Measurements from ENCODE around the gene GPR25. TPM values are rescaled to one million over a fixed set of nuclear protein-coding genes. Genes with fewer than 3 reads are reported as not detected.

Gene GPR25
- total RNA-seq, 4 donors from 2014 or later = not detected

DNA sequence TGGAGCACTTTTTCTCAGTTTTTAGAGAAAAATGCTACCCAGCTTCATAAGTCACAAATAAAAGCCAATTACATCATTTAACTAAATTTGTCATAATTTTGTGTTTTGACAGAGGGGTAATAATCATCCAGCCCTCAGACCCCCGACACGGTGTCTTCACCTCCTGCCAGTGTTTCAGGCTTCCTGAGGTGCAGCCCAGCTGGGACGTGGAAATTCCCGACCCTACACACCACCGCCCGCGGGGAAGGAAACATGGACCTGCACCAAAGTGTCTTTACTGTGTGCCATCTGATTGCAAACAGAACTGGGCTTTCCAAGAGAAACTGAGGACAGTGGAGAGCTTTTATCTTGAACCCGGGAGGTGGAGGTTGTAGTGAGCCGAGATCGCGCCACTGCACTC, 14.3 kb downstream of the GPR25 start:
- 72% methylated on average over 6 of the region's 11 CpGs for WGBS
- TF ChIP-seq POLR2AphosphoS5 (IDR thresholded peaks at IDR 0.05) (no peak), EP300 (IDR thresholded peaks at IDR 0.05) (no peak), POLR2A (IDR thresholded peaks at IDR 0.05; ENCODE audit: low read depth) (no peak)
- TF ChIP-seq, protein P1, sequence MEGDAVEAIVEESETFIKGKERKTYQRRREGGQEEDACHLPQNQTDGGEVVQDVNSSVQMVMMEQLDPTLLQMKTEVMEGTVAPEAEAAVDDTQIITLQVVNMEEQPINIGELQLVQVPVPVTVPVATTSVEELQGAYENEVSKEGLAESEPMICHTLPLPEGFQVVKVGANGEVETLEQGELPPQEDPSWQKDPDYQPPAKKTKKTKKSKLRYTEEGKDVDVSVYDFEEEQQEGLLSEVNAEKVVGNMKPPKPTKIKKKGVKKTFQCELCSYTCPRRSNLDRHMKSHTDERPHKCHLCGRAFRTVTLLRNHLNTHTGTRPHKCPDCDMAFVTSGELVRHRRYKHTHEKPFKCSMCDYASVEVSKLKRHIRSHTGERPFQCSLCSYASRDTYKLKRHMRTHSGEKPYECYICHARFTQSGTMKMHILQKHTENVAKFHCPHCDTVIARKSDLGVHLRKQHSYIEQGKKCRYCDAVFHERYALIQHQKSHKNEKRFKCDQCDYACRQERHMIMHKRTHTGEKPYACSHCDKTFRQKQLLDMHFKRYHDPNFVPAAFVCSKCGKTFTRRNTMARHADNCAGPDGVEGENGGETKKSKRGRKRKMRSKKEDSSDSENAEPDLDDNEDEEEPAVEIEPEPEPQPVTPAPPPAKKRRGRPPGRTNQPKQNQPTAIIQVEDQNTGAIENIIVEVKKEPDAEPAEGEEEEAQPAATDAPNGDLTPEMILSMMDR (IDR thresholded peaks at IDR 0.05) = no peak
- no peak overlapping the region for H3K27ac ChIP-seq (replicated peaks in 1 of 4)
- intact Hi-C loops (cut with DNase I) = no loop called here
- H3K9me3 ChIP-seq = no peaks in the 10 kb centered on the region
- no peak overlapping the region for H3K4me3 ChIP-seq
- no peaks in the 10 kb centered on the region for H3K36me3 ChIP-seq
- DNase-seq (ENCODE audit: extremely low spot score) = no peak
- peaks cover 4 to 48% (median 15%) of the 10 kb centered on the region in 4 donors for H3K27me3 ChIP-seq
- peaks cover 11 to 16% (median 15%) of the 10 kb centered on the region in 4 donors for H3K4me1 ChIP-seq

DNA sequence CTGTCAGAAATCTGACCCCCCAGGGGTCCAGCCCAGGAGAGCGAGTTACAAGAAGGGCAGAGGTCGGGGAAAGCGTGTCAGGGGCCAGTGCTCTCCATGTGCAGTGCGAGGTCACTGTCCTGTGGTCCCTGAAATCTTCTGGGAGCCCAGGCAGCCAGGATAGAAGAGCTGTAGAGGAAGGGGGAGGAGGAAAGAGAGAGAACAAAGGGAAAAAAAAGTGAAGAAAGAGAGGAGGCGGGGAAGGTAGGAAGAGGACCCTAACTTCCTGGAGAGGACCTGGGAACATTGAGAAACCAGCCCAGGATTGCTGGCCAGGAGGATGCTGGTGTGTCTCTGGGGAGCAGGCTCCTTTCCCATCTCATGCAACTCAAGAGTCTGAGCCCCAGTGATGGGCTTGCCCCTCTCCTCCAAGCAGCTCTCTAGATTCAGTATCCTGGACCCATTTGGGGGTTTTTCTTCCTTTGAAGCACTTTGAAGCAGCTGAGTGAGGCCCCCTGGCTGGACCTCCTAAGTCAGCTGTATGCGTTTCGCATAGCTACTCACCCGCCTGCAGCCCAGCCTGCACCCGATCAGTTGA, 15.1 kb downstream of the GPR25 start:
- H3K4me3 ChIP-seq = no peak overlapping the region
- no peaks in the 10 kb centered on the region for H3K36me3 ChIP-seq
- 80% methylated on average over 9 of the region's 9 CpGs for WGBS
- intact Hi-C loops (cut with DNase I) = no loop called here
- peaks cover 11 to 18% (median 17%) of the 10 kb centered on the region in 4 donors for H3K4me1 ChIP-seq
- TF ChIP-seq POLR2AphosphoS5 (IDR thresholded peaks at IDR 0.05) (no peak), POLR2A (IDR thresholded peaks at IDR 0.05; ENCODE audit: low read depth) (no peak), EP300 (IDR thresholded peaks at IDR 0.05) (no peak)
- TF ChIP-seq, protein P1 (IDR thresholded peaks at IDR 0.05) = no peak
- H3K9me3 ChIP-seq = no peaks in the 10 kb centered on the region
- H3K27me3 ChIP-seq = peaks cover 4 to 54% (median 16%) of the 10 kb centered on the region in 4 donors
- no peak overlapping the region for H3K27ac ChIP-seq (replicated peaks in 1 of 4)
- DNase-seq (ENCODE audit: extremely low spot score) = no peak

DNA sequence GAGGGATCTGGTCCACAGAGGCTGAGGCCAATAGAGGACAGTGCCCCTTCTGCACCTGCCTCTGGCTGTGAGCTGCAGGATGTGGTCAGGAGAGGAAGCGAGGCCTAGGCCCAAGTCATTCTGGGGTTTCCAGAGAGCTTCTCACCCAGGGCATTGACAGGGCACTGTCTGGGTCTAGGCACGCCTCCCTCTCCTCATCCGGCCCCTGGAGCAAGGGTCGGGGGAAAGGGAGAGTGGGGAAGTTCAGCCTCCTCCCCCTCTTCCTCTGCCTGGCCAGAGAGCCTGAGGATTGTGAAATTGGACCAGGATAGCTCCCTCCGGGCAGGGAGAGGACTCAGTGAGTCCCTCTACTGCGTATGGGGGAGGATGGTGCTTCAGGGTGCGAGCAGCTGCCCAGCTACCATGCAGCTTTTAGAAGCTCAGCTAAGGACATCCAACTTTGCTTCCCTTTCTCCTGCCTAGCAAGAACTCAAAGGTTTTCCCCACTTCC, 15.6 kb downstream of the GPR25 start:
- no peaks in the 10 kb centered on the region for H3K36me3 ChIP-seq
- no peak overlapping the region for H3K27ac ChIP-seq (replicated peaks in 1 of 4)
- H3K27me3 ChIP-seq = peaks cover 4 to 57% (median 16%) of the 10 kb centered on the region in 4 donors
- intact Hi-C loops (cut with DNase I) = no loop called here
- DNase-seq (ENCODE audit: extremely low spot score) = no peak
- TF ChIP-seq POLR2AphosphoS5 (IDR thresholded peaks at IDR 0.05) (no peak), POLR2A (IDR thresholded peaks at IDR 0.05; ENCODE audit: low read depth) (no peak), EP300 (IDR thresholded peaks at IDR 0.05) (no peak)
- TF ChIP-seq, protein P1 (IDR thresholded peaks at IDR 0.05) = no peak
- no peak overlapping the region for H3K4me3 ChIP-seq
- 74% methylated on average over 3 of the region's 7 CpGs for WGBS
- peaks cover 11 to 18% (median 17%) of the 10 kb centered on the region in 4 donors for H3K4me1 ChIP-seq
- no peaks in the 10 kb centered on the region for H3K9me3 ChIP-seq

DNA sequence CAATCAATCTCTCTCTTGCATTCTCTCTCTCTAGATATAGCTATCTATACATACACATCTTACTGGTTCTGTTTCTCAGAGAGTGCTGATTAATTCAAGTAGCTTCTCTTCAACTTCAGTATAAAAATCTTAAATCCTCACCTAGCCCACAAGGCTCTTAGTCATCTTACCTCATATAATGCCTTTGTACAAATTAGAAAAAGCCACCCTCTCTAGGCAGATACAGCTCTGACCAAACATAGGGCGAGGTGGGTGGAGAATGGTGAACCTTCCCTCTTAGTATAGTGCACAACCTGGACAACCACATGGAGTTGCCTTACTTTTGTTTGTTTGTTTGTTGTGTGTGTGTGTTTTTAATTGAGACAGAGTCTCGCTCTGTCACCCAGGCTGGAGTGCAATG, 16.8 kb downstream of the GPR25 start:
- 89% methylated on average over 2 of the region's 2 CpGs for WGBS
- H3K27me3 ChIP-seq = peaks cover 4 to 64% (median 16%) of the 10 kb centered on the region in 4 donors
- H3K4me3 ChIP-seq = no peak overlapping the region
- H3K36me3 ChIP-seq = no peaks in the 10 kb centered on the region
- no peak overlapping the region for H3K27ac ChIP-seq (replicated peaks in 1 of 4)
- intact Hi-C loops (cut with DNase I) = no loop called here
- DNase-seq (ENCODE audit: extremely low spot score) = no peak
- TF ChIP-seq, protein P1 (IDR thresholded peaks at IDR 0.05) = no peak
- TF ChIP-seq POLR2A (IDR thresholded peaks at IDR 0.05; ENCODE audit: low read depth) (no peak), POLR2AphosphoS5 (IDR thresholded peaks at IDR 0.05) (no peak), EP300 (IDR thresholded peaks at IDR 0.05) (no peak)
- H3K4me1 ChIP-seq = peaks cover 11 to 18% (median 17%) of the 10 kb centered on the region in 4 donors
- H3K9me3 ChIP-seq = no peaks in the 10 kb centered on the region

All from esophagus muscularis mucosa (tissue), 4 donors.